ENCODE data around the gene CARM1.

- TF ChIP-seq EZH2 (IDR thresholded peaks at IDR 0.05; ENCODE audit: low read depth) (no peak), CTCF (conservative IDR thresholded peaks at IDR 0.05) (no peak)
Measured at GRCh38 chr19:10826231-10826630, 45.1 kb upstream of the CARM1 start.
